Neural progenitor cell (in vitro differentiated cells): ENCODE results near the gene TAS2R60. TPM values are rescaled to one million over a fixed set of nuclear protein-coding genes. Genes with fewer than 3 reads are reported as not detected.
A peak's percentile ranks its signal among the peaks of the same experiment; 100 is the strongest.

Experiments used
- DNase-seq: peaks from one replicate; pipeline ENCODE4 v3.0.0-alpha.2; 2016; ENCODE audit warnings: low spot score
- H2AFZ ChIP-seq: fragments of 200-600 bp; sonication (generic); replicated peaks from 2 replicates; pipeline ENCODE4 v1.6.1; 2016; ENCODE audit warnings: antibody characterized with exemption
- H3F3A ChIP-seq: fragments of 200-600 bp; sonication (generic); 2 replicates; pipeline ENCODE4 v1.6.1; 2016; ENCODE audit warnings: antibody characterized with exemption, low read depth
- H3K27ac ChIP-seq: fragments of 200-600 bp; sonication (generic); 2 replicates; pipeline ENCODE4 v1.5.1; 2016; ENCODE audit warnings: mild to moderate bottlenecking
- H3K27me3 ChIP-seq: fragments of 200-600 bp; sonication (generic); 2 replicates; pipeline ENCODE4 v1.6.1; 2016; ENCODE audit warnings: mild to moderate bottlenecking, moderate library complexity
- H3K36me3 ChIP-seq: fragments of 200-600 bp; sonication (generic); 2 replicates; pipeline ENCODE4 v1.5.1; 2016
- H3K4me1 ChIP-seq: fragments of 200-600 bp; sonication (generic); 2 replicates; pipeline ENCODE4 v1.6.1; 2016; ENCODE audit warnings: mixed run types
- H3K4me2 ChIP-seq: fragments of 200-600 bp; sonication (generic); 2 replicates; pipeline ENCODE4 v1.6.1; 2016
- H3K4me3 ChIP-seq: fragments of 200-600 bp; sonication (generic); 2 replicates; pipeline ENCODE4 v1.5.1; 2016
- H3K79me2 ChIP-seq: fragments of 200-600 bp; sonication (generic); 2 replicates; pipeline ENCODE4 v1.6.1; 2016; ENCODE audit warnings: low read depth
- H3K9ac ChIP-seq: fragments of 200-600 bp; sonication (generic); 2 replicates; pipeline ENCODE4 v1.6.1; 2016
- H3K9me3 ChIP-seq: fragments of 200-600 bp; sonication (generic); 2 replicates; pipeline ENCODE4 v1.5.1; 2016; ENCODE audit warnings: low read depth
- H4K20me1 ChIP-seq: fragments of 200-600 bp; sonication (generic); 2 replicates; pipeline ENCODE4 v1.6.1; 2016; ENCODE audit warnings: low read depth
- H3K27ac Mint-ChIP-seq: 3 replicates; pipeline ENCODE4 v1.8.0; 2021; ENCODE audit warnings: mixed read lengths
- H3K27me3 Mint-ChIP-seq: 2 replicates; pipeline ENCODE4 v1.8.0; 2022; ENCODE audit warnings: low read depth, mild to moderate bottlenecking, inconsistent platforms, moderate library complexity, mixed read lengths; ENCODE audit not compliant: insufficient read depth
- H3K36me3 Mint-ChIP-seq: 3 replicates; pipeline ENCODE4 v1.8.0; 2021; ENCODE audit warnings: mixed read lengths
- H3K4me1 Mint-ChIP-seq: 3 replicates; pipeline ENCODE4 v1.8.0; 2021; ENCODE audit warnings: mixed read lengths
- H3K4me3 Mint-ChIP-seq: 3 replicates; pipeline ENCODE4 v1.8.0; 2021; ENCODE audit warnings: mild to moderate bottlenecking, moderate library complexity, mixed read lengths
- H3K9me3 Mint-ChIP-seq: 3 replicates; pipeline ENCODE4 v1.8.0; 2020; ENCODE audit warnings: mixed read lengths
- CTCF ChIP-seq: fragments of 200-600 bp; sonication (generic); IDR thresholded peaks from 2 replicates; pipeline ENCODE4 v1.5.1; 2017; ENCODE audit warnings: antibody characterized with exemption, mild to moderate bottlenecking
- EZH2 ChIP-seq: fragments of 200-600 bp; sonication (generic); IDR thresholded peaks from 2 replicates; pipeline ENCODE4 v1.6.1; 2017; ENCODE audit warnings: antibody characterized with exemption, mild to moderate bottlenecking, moderate library complexity
- EZH2phosphoT487 ChIP-seq: fragments of 200-600 bp; sonication (generic); IDR thresholded peaks from 2 replicates; pipeline ENCODE4 v1.6.1; 2017; ENCODE audit warnings: antibody characterized with exemption
- total RNA-seq: library from RNA; depleted of rRNA; stranded (reverse); fragments of >200 nt; gene quantifications from 2 replicates; pipeline ENCODE4 v1.2.3, GENCODE V29; 2015; ENCODE audit warnings: low replicate concordance

The TAS2R60 gene
- total RNA-seq, 1 donor from 2014 or later: not detected

GRCh38 chr7:143406002-143406357 lies 37.3 kb upstream of the TAS2R60 start:
- Histone ChIP-seq H4K20me1 (no peaks in the 10 kb centered on the region), H3K27ac (no peak overlapping the region), H3K36me3 (no peaks in the 10 kb centered on the region), H3K9ac (no peak overlapping the region), H3K4me2 (no peak overlapping the region), H3K27me3 (peaks cover 9% of the 10 kb centered on the region), H3K4me3 (no peak overlapping the region), H2AFZ (no peak overlapping the region), H3K79me2 (no peaks in the 10 kb centered on the region), H3K4me1 (peaks cover 21% of the 10 kb centered on the region), H3F3A (peaks cover 14% of the 10 kb centered on the region), H3K9me3 (no peaks in the 10 kb centered on the region)
- H3K36me3 Mint-ChIP-seq: no peaks in the 10 kb centered on the region
- peaks cover 15% of the 10 kb centered on the region for H3K27me3 Mint-ChIP-seq
- TF ChIP-seq EZH2: no peak
- TF ChIP-seq CTCF: no peak
- TF ChIP-seq EZH2phosphoT487: no peak
- no peak for DNase-seq
- no peak overlapping the region for H3K4me3 Mint-ChIP-seq
- H3K9me3 Mint-ChIP-seq: no peaks in the 10 kb centered on the region
- H3K27ac Mint-ChIP-seq: peak overlapping the region; percentile 74
- H3K4me1 Mint-ChIP-seq: peaks cover 44% of the 10 kb centered on the region

GRCh38 chr7:143407287-143408251 lies 35.7 kb upstream of the TAS2R60 start:
- peaks cover 5% of the 10 kb centered on the region for H3K9me3 Mint-ChIP-seq
- no peaks in the 10 kb centered on the region for H3K36me3 Mint-ChIP-seq
- Histone ChIP-seq H3K9me3 (no peaks in the 10 kb centered on the region), H3K36me3 (no peaks in the 10 kb centered on the region), H4K20me1 (no peaks in the 10 kb centered on the region), H3K79me2 (no peaks in the 10 kb centered on the region), H3K4me3 (peak overlapping the region; percentile 53), H2AFZ (no peak overlapping the region), H3K27ac (no peak overlapping the region), H3K27me3 (peaks cover 9% of the 10 kb centered on the region), H3F3A (peaks cover 14% of the 10 kb centered on the region), H3K9ac (no peak overlapping the region), H3K4me1 (peaks cover 24% of the 10 kb centered on the region), H3K4me2 (peak overlapping the region; percentile 91)
- H3K27me3 Mint-ChIP-seq: peaks cover 15% of the 10 kb centered on the region
- no peak for TF ChIP-seq CTCF
- TF ChIP-seq EZH2: no peak
- TF ChIP-seq EZH2phosphoT487: no peak
- H3K4me1 Mint-ChIP-seq: peaks cover 47% of the 10 kb centered on the region
- DNase-seq: no peak
- no peak overlapping the region for H3K27ac Mint-ChIP-seq
- peak overlapping the region; percentile 30 for H3K4me3 Mint-ChIP-seq

GRCh38 chr7:143408252-143408685 lies 35.0 kb upstream of the TAS2R60 start:
- no peaks in the 10 kb centered on the region for H3K79me2 ChIP-seq
- peaks cover 15% of the 10 kb centered on the region for H3K27me3 Mint-ChIP-seq
- no peaks in the 10 kb centered on the region for H4K20me1 ChIP-seq
- peak overlapping the region; percentile 91 for H3K4me2 ChIP-seq
- peak overlapping the region; percentile 92 for H2AFZ ChIP-seq
- no peaks in the 10 kb centered on the region for H3K9me3 ChIP-seq
- TF ChIP-seq CTCF (no peak), EZH2phosphoT487 (no peak), EZH2 (no peak)
- peak; percentile 52 for DNase-seq
- no peak overlapping the region for H3K9ac ChIP-seq
- H3K4me3 Mint-ChIP-seq: no peak overlapping the region
- peaks cover 24% of the 10 kb centered on the region for H3K4me1 ChIP-seq
- peaks cover 6% of the 10 kb centered on the region for H3K9me3 Mint-ChIP-seq
- H3K27ac ChIP-seq: no peak overlapping the region
- no peaks in the 10 kb centered on the region for H3K36me3 ChIP-seq
- peaks cover 9% of the 10 kb centered on the region for H3K27me3 ChIP-seq
- H3K36me3 Mint-ChIP-seq: no peaks in the 10 kb centered on the region
- H3K27ac Mint-ChIP-seq: no peak overlapping the region
- H3K4me3 ChIP-seq: peak overlapping the region; percentile 53
- peaks cover 47% of the 10 kb centered on the region for H3K4me1 Mint-ChIP-seq
- peaks cover 14% of the 10 kb centered on the region for H3F3A ChIP-seq
